Measurements from ENCODE around the gene ZNF226. TPM values are rescaled to one million over a fixed set of nuclear protein-coding genes. Genes with fewer than 3 reads are reported as not detected.
A peak's percentile ranks its signal among the peaks of the same experiment; 100 is the strongest.
"Not testable (repeated sequence)": the region's sequence is repeated elsewhere in the genome, so short reads cannot be mapped to it uniquely, and the experiment has no call there.

Gene ZNF226
- total RNA-seq, 5 donors from 2014 or later (not counting 1 experiment from before 2014, with no cell fraction given), result 12.3 to 42.0 (median 38.0) TPM

DNA sequence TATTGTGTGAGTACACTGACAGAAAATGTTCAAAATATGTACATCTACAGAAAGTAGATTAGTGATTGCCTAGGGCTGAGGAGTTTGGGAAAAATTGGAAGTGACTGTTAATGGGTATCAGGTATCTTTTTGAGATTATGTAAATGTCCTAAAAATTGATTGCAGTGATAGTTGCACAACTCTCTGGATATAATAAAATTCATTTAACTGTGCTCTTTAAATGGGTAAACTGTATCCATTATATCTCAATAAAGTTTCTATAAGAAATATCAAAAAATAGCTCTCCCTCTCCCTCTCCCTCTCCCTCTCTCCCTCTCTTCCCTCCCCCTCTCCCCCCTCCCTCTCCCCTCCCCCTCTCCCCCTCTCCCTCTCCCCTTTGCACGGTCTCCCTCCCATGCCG is 38.1 kb downstream of the ZNF226 start:
- H3K36me3 Mint-ChIP-seq, result peaks cover 19% of the 10 kb centered on the region
- Histone ChIP-seq H3K27me3 (replicated peaks in 1 of 2; ENCODE audit: control insufficient read depth in 2 of 2, extremely low read depth in 1 of 2, insufficient read depth in 2 of 2, low read length in 1 of 2) (peaks cover 0 to 14% of the 10 kb centered on the region in 2 experiments), H3K4me1 (ENCODE audit: control insufficient read depth in 1 of 2, extremely low read depth in 1 of 2, insufficient read depth in 2 of 2, low read length in 2 of 2) (peaks cover 1 to 8% of the 10 kb centered on the region in 2 experiments), H3K27ac (ENCODE audit: low read length) (no peak overlapping the region), H3K9me3 (peaks cover 4% of the 10 kb centered on the region), H3K4me3 (ENCODE audit: control insufficient read depth in 1 of 2, extremely low read depth in 1 of 2, low read length in 1 of 2) (no peak overlapping the region), H3K36me3 (ENCODE audit: control insufficient read depth in 2 of 2, extremely low read depth in 1 of 2, insufficient read depth in 1 of 2, low read length in 1 of 2) (no peaks in the 10 kb centered on the region)
- peaks cover 8 to 24% of the 10 kb centered on the region in 2 donors for H3K27me3 Mint-ChIP-seq
- peaks cover 10 to 24% (median 24%) of the 10 kb centered on the region in 3 donors for H3K9me3 Mint-ChIP-seq
- ChIA-PET POLR2A (no interaction called here), CTCF (interaction anchor here in 1 of 2 donors (0.6 kb wide), 1 partner anchor 304 kb away, joined by 3 read pairs; no protein-coding TSS in a partner anchor)
- no CpG with 5 or more reads among the region's 2 CpGs for WGBS (ENCODE audit: insufficient coverage)
- H3K4me3 Mint-ChIP-seq, result no peak overlapping the region
- no peak overlapping the region for H3K27ac Mint-ChIP-seq
- no peak for DNase-seq
- no peak for ATAC-seq (replicated peaks in 1 of 4)
- peaks cover 10 to 11% (median 10%) of the 10 kb centered on the region in 3 donors for H3K4me1 Mint-ChIP-seq

DNA sequence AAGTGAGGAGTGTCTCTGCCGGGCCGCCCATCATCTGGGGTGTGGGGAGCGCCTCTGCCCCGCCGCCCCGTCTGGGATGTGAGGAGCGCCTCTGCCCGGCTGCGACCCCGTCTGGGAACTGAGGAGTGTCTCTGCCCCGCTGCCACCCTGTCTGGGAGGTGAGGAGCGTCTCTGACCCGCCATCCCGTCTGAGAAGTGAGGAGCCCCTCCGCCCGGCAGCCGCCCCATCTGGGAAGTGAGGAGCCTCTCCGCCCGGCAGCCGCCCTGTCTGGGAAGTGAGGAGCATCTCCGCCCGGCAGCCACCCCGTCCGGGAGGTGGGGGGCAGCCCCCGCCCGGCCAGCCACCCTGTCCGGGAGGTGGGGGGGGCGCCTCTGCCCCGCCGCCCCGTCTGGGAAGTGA is 39.0 kb downstream of the ZNF226 start:
- peaks cover 19% of the 10 kb centered on the region for H3K36me3 Mint-ChIP-seq
- DNase-seq; H3K36me3 ChIP-seq (ENCODE audit: control insufficient read depth in 2 of 2, extremely low read depth in 1 of 2, insufficient read depth in 1 of 2, low read length in 1 of 2); H3K4me1 ChIP-seq (ENCODE audit: control insufficient read depth in 1 of 2, extremely low read depth in 1 of 2, insufficient read depth in 2 of 2, low read length in 2 of 2); CTCF ChIA-PET; H3K4me3 ChIP-seq (ENCODE audit: control insufficient read depth in 1 of 2, extremely low read depth in 1 of 2, low read length in 1 of 2); POLR2A ChIA-PET; H3K4me3 Mint-ChIP-seq; H3K9me3 ChIP-seq; ATAC-seq (replicated peaks in 1 of 4); H3K27ac Mint-ChIP-seq; H3K27ac ChIP-seq (ENCODE audit: low read length): not testable (repeated sequence)
- H3K27me3 Mint-ChIP-seq, result peaks cover 8 to 22% of the 10 kb centered on the region in 2 donors
- H3K4me1 Mint-ChIP-seq, result peaks cover 10 to 12% (median 11%) of the 10 kb centered on the region in 3 donors
- 85% methylated on average over 11 of the region's 31 CpGs for WGBS (ENCODE audit: insufficient coverage)
- peaks cover 10 to 24% (median 24%) of the 10 kb centered on the region in 3 donors for H3K9me3 Mint-ChIP-seq
- peaks cover 0 to 14% of the 10 kb centered on the region in 2 experiments for H3K27me3 ChIP-seq (replicated peaks in 1 of 2; ENCODE audit: control insufficient read depth in 2 of 2, extremely low read depth in 1 of 2, insufficient read depth in 2 of 2, low read length in 1 of 2)

DNA sequence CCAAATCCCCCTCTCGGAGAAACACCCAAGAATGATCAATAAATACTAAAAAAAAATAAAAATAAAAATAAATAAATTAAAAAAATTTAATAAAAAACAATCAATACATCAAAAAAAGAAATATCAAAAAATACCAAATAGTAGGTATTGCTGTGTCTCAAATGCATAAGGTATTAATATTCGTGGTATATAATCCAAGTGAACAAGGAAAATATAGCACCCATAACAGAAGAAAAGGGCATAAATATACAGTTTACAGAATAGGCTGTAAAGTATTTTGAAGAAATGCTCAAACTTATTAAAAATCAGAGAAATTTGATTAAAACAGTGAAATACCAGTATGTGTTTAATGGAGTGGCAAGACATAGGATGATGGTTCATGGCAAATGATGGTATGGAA is 39.9 kb downstream of the ZNF226 start:
- no CpG with 5 or more reads among the region's 2 CpGs for WGBS (ENCODE audit: insufficient coverage)
- Histone ChIP-seq H3K9me3 (peaks cover 4% of the 10 kb centered on the region), H3K4me3 (ENCODE audit: control insufficient read depth in 1 of 2, extremely low read depth in 1 of 2, low read length in 1 of 2) (no peak overlapping the region), H3K27me3 (replicated peaks in 1 of 2; ENCODE audit: control insufficient read depth in 2 of 2, extremely low read depth in 1 of 2, insufficient read depth in 2 of 2, low read length in 1 of 2) (peaks cover 0 to 10% of the 10 kb centered on the region in 2 experiments), H3K36me3 (ENCODE audit: control insufficient read depth in 2 of 2, extremely low read depth in 1 of 2, insufficient read depth in 1 of 2, low read length in 1 of 2) (no peaks in the 10 kb centered on the region), H3K4me1 (ENCODE audit: control insufficient read depth in 1 of 2, extremely low read depth in 1 of 2, insufficient read depth in 2 of 2, low read length in 2 of 2) (peaks cover 3 to 8% of the 10 kb centered on the region in 2 experiments), H3K27ac (ENCODE audit: low read length) (no peak overlapping the region)
- Mint-ChIP-seq H3K4me1 (peaks cover 10 to 12% (median 11%) of the 10 kb centered on the region in 3 donors), H3K27me3 (peaks cover 8 to 19% of the 10 kb centered on the region in 2 donors), H3K27ac (no peak overlapping the region), H3K36me3 (peaks cover 19% of the 10 kb centered on the region), H3K9me3 (peaks cover 10 to 24% (median 24%) of the 10 kb centered on the region in 3 donors), H3K4me3 (no peak overlapping the region)
- ATAC-seq (replicated peaks in 1 of 4) (no peak), DNase-seq (no peak)
- ChIA-PET CTCF (no interaction called here), POLR2A (no interaction called here)

DNA sequence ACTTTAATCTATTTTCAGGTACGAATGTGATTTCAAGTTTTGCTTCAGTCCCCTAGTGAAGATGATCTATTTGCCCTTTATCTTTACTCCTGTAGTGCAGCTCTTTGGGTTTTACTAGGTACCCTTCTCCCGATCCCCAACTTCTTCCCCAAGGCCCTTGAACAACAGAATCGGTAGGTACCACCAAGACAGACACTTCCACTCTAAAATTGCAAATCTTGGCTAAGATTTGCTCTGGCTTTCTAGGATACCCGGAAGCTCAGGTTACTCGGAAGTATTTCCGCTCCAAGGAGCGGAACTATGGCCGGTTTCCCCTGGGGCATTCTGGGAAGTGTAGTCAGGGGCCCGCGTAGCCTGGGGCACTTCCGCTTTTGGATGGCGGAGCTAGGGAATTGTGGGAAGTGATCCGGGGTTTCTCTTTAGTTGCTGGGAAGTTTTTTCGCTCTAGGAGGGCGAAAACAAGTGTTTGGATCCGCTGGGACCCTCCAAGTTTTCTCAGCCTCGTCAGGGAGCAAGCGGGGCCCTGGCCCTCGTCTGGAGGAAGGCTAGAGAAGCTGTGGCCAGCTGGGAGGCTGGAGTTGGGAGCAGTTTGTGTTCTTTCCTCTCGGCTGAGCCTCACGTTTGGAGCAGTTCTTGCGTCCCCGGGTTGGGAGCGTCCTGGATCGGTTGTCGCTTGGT is 42.4 kb downstream of the ZNF226 start:
- ATAC-seq (replicated peaks in 1 of 4) (peak; percentile 92 to 97 (median 96)), DNase-seq (peak; percentile 32 to 86 (median 64))
- ChIA-PET CTCF (no interaction called here), POLR2A (interaction anchor here in 1 of 2 donors (0.6 to 0.7 kb wide), 2 partner anchors 11 to 31 kb away, joined by 3 to 4 read pairs; no protein-coding TSS in a partner anchor)
- Mint-ChIP-seq H3K4me3 (peak overlapping the region; percentile 86 to 92 (median 87)), H3K27me3 (peaks cover 5 to 15% of the 10 kb centered on the region in 2 donors), H3K27ac (peak overlapping the region; percentile 88 to 92), H3K9me3 (peaks cover 8 to 20% (median 18%) of the 10 kb centered on the region in 3 donors), H3K36me3 (peaks cover 15% of the 10 kb centered on the region), H3K4me1 (peaks cover 10 to 13% (median 11%) of the 10 kb centered on the region in 3 donors)
- Histone ChIP-seq H3K4me1 (ENCODE audit: control insufficient read depth in 1 of 2, extremely low read depth in 1 of 2, insufficient read depth in 2 of 2, low read length in 2 of 2) (peaks cover 3 to 11% of the 10 kb centered on the region in 2 experiments), H3K27me3 (replicated peaks in 1 of 2; ENCODE audit: control insufficient read depth in 2 of 2, extremely low read depth in 1 of 2, insufficient read depth in 2 of 2, low read length in 1 of 2) (peaks cover 0 to 7% of the 10 kb centered on the region in 2 experiments), H3K9me3 (peaks cover 4% of the 10 kb centered on the region), H3K4me3 (ENCODE audit: control insufficient read depth in 1 of 2, extremely low read depth in 1 of 2, low read length in 1 of 2) (peak overlapping the region; percentile 61 to 94), H3K27ac (ENCODE audit: low read length) (peak overlapping the region; percentile 59), H3K36me3 (ENCODE audit: control insufficient read depth in 2 of 2, extremely low read depth in 1 of 2, insufficient read depth in 1 of 2, low read length in 1 of 2) (no peaks in the 10 kb centered on the region)
- 0% methylated on average over 19 of the region's 26 CpGs for WGBS (ENCODE audit: insufficient coverage)

DNA sequence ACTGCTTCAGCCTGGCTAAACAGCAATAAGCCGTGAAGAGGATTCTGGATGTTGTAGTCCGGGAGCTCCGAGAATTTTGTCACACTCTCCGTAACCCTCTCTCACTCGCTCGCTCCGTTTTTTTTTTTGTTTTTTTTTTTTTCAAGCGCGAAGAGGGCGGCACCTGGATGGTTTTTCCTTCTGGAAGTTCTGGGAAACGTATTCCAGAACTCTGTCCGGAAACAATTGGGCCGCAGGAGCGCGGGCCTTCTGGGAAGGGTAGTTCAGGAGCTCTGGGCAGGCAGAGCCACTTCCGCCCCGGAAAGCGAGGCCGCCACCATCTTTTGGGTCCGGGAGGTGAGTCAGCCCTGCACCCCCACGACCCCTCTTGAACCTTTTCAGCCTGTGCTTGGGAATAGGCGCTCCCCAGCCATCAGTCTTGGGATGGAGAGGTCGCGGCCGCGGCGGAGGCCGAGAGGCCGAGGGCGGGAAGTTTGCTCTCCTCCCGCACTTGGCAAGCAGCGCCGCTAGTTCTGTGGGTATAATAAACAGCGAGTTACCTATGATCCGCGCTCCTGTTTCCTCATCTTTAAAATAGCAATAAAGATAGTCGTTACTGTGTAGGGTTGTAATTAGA is 47.5 kb downstream of the ZNF226 start, which contains the start of gene ZNF227:
TSS of gene ZNF227 (plus strand) at position 283 of the 616 bp plus-strand sequence. CDS start 5,261 bp downstream, outside the sequence.
- Mint-ChIP-seq H3K9me3 (peaks cover 0 to 4% (median 3%) of the 10 kb centered on the region in 3 donors), H3K4me1 (peaks cover 30 to 41% (median 37%) of the 10 kb centered on the region in 3 donors), H3K27ac (peak within 1 kb of the TSS; percentile 94 to 95), H3K27me3 (no peaks in the 10 kb centered on the region), H3K36me3 (peaks cover 32% of the 10 kb centered on the region), H3K4me3 (peak within 1 kb of the TSS; percentile 94 to 96 (median 95))
- DNase-seq, result peak; percentile 57 to 87 (median 74)
- Histone ChIP-seq H3K27me3 (replicated peaks in 1 of 2; ENCODE audit: control insufficient read depth in 2 of 2, extremely low read depth in 1 of 2, insufficient read depth in 2 of 2, low read length in 1 of 2) (no peaks in the 10 kb centered on the region), H3K4me3 (ENCODE audit: control insufficient read depth in 1 of 2, extremely low read depth in 1 of 2, low read length in 1 of 2) (peak within 1 kb of the TSS; percentile 88 to 92), H3K9me3 (no peaks in the 10 kb centered on the region), H3K36me3 (ENCODE audit: control insufficient read depth in 2 of 2, extremely low read depth in 1 of 2, insufficient read depth in 1 of 2, low read length in 1 of 2) (peaks cover 0 to 13% of the 10 kb centered on the region in 2 donors), H3K27ac (ENCODE audit: low read length) (peak within 1 kb of the TSS; percentile 75), H3K4me1 (ENCODE audit: control insufficient read depth in 1 of 2, extremely low read depth in 1 of 2, insufficient read depth in 2 of 2, low read length in 2 of 2) (peaks cover 9 to 12% of the 10 kb centered on the region in 2 experiments)
- 0% methylated on average over 16 of the region's 37 CpGs for WGBS (ENCODE audit: insufficient coverage)
- CTCF ChIA-PET, result interaction anchor here in 1 of 2 donors (0.7 to 1.0 kb wide), 3 partner anchors 48 to 288 kb away, joined by 3 to 7 read pairs (median 4); partner anchors contain the start of genes ZNF180 and ZNF226
- POLR2A ChIA-PET, result interaction anchor here (0.5 to 1.0 kb wide), 7 partner anchors 44 to 790 kb away, joined by 3 to 15 read pairs (median 5); partner anchors contain the start of gene ZNF45 (in 1 of the 2)
- peak; percentile 97 to 99 (median 98) for ATAC-seq (replicated peaks in 1 of 4)
